CD14-positive monocyte (primary cell): ENCODE data around the gene SBK3. TPM values are rescaled to one million over a fixed set of nuclear protein-coding genes. Genes with fewer than 3 reads are reported as not detected.

Source experiments
- DNase-seq, 3 donors: peaks; one replicate each; pipeline ENCODE4 v3.0.0-alpha.2; 2011 to 2022
- H2AFZ ChIP-seq: 2 replicates; pipeline ENCODE4 v1.6.0; 2012; ENCODE audit warnings: mild to moderate bottlenecking, low read depth, low read length, inconsistent platforms; ENCODE audit not compliant: insufficient read depth, poor library complexity, severe bottlenecking
- H3K27ac ChIP-seq, 2 donors: 1 replicate in 1 of 2; 2 replicates in 1 of 2; pipeline ENCODE4 v1.5.1; 2012 to 2013; ENCODE audit warnings: low read length in 2 of 2, control low read depth in 1 of 2, inconsistent platforms in 1 of 2, low read depth in 1 of 2, mild to moderate bottlenecking in 1 of 2
- H3K27me3 ChIP-seq, 2 donors: one replicate each; pipeline versions ENCODE4 v1.6.0 to v1.6.1; 2011 to 2013; ENCODE audit warnings: low read length in 2 of 2; ENCODE audit not compliant: control insufficient read depth in 2 of 2, insufficient read depth in 2 of 2
- H3K36me3 ChIP-seq, 2 donors: replicated peaks in 1 of 2; 1 replicate in 1 of 2; 2 replicates in 1 of 2; pipeline versions ENCODE4 v1.5.1 to v1.6.1; 2012 to 2013; ENCODE audit warnings: low read length in 2 of 2, control low read depth in 1 of 2, inconsistent platforms in 1 of 2, mild to moderate bottlenecking in 1 of 2; ENCODE audit not compliant: insufficient read depth in 2 of 2, control insufficient read depth in 1 of 2
- H3K4me1 ChIP-seq, 2 donors: 1 replicate in 1 of 2; 2 replicates in 1 of 2; pipeline versions ENCODE4 v1.5.1 to v1.6.1; 2012 to 2013; ENCODE audit warnings: low read length in 2 of 2, control low read depth in 1 of 2, inconsistent platforms in 1 of 2, mild to moderate bottlenecking in 1 of 2, moderate library complexity in 1 of 2; ENCODE audit not compliant: insufficient read depth in 2 of 2, control insufficient read depth in 1 of 2
- H3K4me2 ChIP-seq: replicated peaks from 2 replicates; pipeline ENCODE3; 2012; ENCODE audit warnings: low read length, moderate library complexity, mild to moderate bottlenecking; ENCODE audit not compliant: poor library complexity, severe bottlenecking; ENCODE audit errors: extremely low read depth
- H3K4me3 ChIP-seq, 3 experiments: fragments of 200-600 bp in 1 of 3; sonication (generic) in 1 of 3; replicated peaks in 1 of 3; 1 replicate in 2 of 3; 2 replicates in 1 of 3; pipeline ENCODE4 v1.5.1; 2011 to 2013; ENCODE audit warnings: low read length in 3 of 3, mild to moderate bottlenecking in 3 of 3, control low read depth in 2 of 3, low read depth in 2 of 3, inconsistent platforms in 1 of 3, moderate library complexity in 1 of 3
- H3K79me2 ChIP-seq: 2 replicates; pipeline ENCODE4 v1.6.0; 2012; ENCODE audit warnings: mild to moderate bottlenecking, control low read depth, inconsistent platforms, low read length, moderate library complexity; ENCODE audit not compliant: insufficient read depth
- H3K9ac ChIP-seq: 2 replicates; pipeline ENCODE4 v1.6.0; 2017; ENCODE audit warnings: low read length, mild to moderate bottlenecking; ENCODE audit not compliant: insufficient read depth, poor library complexity, severe bottlenecking
- H3K9me3 ChIP-seq, 2 donors: replicated peaks in 1 of 2; 1 replicate in 1 of 2; 2 replicates in 1 of 2; pipeline versions ENCODE4 v1.5.1 to v1.6.1; 2012 to 2013; ENCODE audit warnings: low read length in 2 of 2, control low read depth in 1 of 2; ENCODE audit not compliant: control insufficient read depth in 1 of 2, insufficient read depth in 1 of 2
- H4K20me1 ChIP-seq: 2 replicates; pipeline ENCODE4 v1.6.0; 2012; ENCODE audit warnings: mild to moderate bottlenecking, low read length, control low read depth, moderate library complexity; ENCODE audit not compliant: insufficient read depth
- H3K27ac Mint-ChIP-seq, 7 donors: one replicate each; pipeline ENCODE4 v1.8.0; 2020; ENCODE audit warnings: mild to moderate bottlenecking in 7 of 7, mixed read lengths in 7 of 7, moderate library complexity in 6 of 7, inconsistent platforms in 2 of 7
- H3K27me3 Mint-ChIP-seq, 3 donors: one replicate each; pipeline ENCODE4 v1.8.0; 2021 to 2022; ENCODE audit warnings: low read depth in 3 of 3, mild to moderate bottlenecking in 3 of 3, mixed read lengths in 3 of 3, moderate library complexity in 3 of 3, inconsistent platforms in 1 of 3
- H3K36me3 Mint-ChIP-seq, 2 donors: one replicate each; pipeline ENCODE4 v1.8.0; 2020; ENCODE audit warnings: mixed read lengths in 2 of 2, inconsistent platforms in 1 of 2, mild to moderate bottlenecking in 1 of 2
- H3K4me1 Mint-ChIP-seq: one replicate; pipeline ENCODE4 v1.8.0; 2020; ENCODE audit warnings: mild to moderate bottlenecking, mixed read lengths
- H3K4me3 Mint-ChIP-seq, 2 donors: one replicate each; pipeline ENCODE4 v1.8.0; 2020; ENCODE audit warnings: mild to moderate bottlenecking in 2 of 2, mixed read lengths in 2 of 2, moderate library complexity in 1 of 2
- H3K9me3 Mint-ChIP-seq, 7 donors: one replicate each; pipeline ENCODE4 v1.8.0; 2020 to 2022; ENCODE audit warnings: mixed read lengths in 7 of 7, mild to moderate bottlenecking in 6 of 7, moderate library complexity in 6 of 7, inconsistent platforms in 2 of 7
- CTCF ChIP-seq: fragments of 200-600 bp; IDR thresholded peaks from one replicate; pipeline ENCODE4 v1.8.0; 2022; ENCODE audit warnings: antibody characterized with exemption, mild to moderate bottlenecking
- WGBS: methylation state at CpG from one replicate; pipeline ENCODE4 v1.1.5; 2013; ENCODE audit warnings: missing lambda C conversion rate; ENCODE audit not compliant: insufficient coverage; 5-methylcytosine and 5-hydroxymethylcytosine counted together
- intact Hi-C, 2 donors: fragments of 100-400 bp; cut with micrococcal nuclease; formaldehyde crosslinking; loops; one replicate each; pipeline versions ENCODE4 v1.15.0 to v1.15.1; 2023
- polyA plus RNA-seq, 3 donors: library from polyadenylated mRNA; depleted of rRNA in 1 of 3; unstranded in 2 of 3; stranded (reverse) in 1 of 3; fragments of 300-500 nt in 2 of 3; fragments of >200 nt in 1 of 3; fragmentation: Illumina TruSeq in 2 of 3; gene quantifications; 1 replicate in 2 of 3; 2 replicates in 1 of 3; pipeline ENCODE4 v1.2.3, GENCODE V29; 2012 to 2021

The SBK3 gene
- polyA plus RNA-seq, 3 donors = not detected

- 80% methylated on average over 11 of the region's 38 CpGs for WGBS
- H2AFZ ChIP-seq = no peak overlapping the region
- Mint-ChIP-seq H3K4me1 (no peaks in the 10 kb centered on the region), H3K9me3 (peaks cover 0 to 3% (median 0%) of the 10 kb centered on the region in 7 donors), H3K27me3 (peaks cover 14 to 28% (median 24%) of the 10 kb centered on the region in 3 donors), H3K36me3 (no peaks in the 10 kb centered on the region), H3K4me3 (no peak overlapping the region), H3K27ac (no peak overlapping the region)
- no peaks in the 10 kb centered on the region for H4K20me1 ChIP-seq
- no peaks in the 10 kb centered on the region for H3K4me1 ChIP-seq
- H3K27me3 ChIP-seq = peaks cover 0 to 9% of the 10 kb centered on the region in 2 donors
- H3K9me3 ChIP-seq = no peaks in the 10 kb centered on the region
- no peak overlapping the region for H3K4me3 ChIP-seq
- no peak for TF ChIP-seq CTCF
- H3K9ac ChIP-seq = no peak overlapping the region
- no peak overlapping the region for H3K27ac ChIP-seq
- no peaks in the 10 kb centered on the region for H3K79me2 ChIP-seq
- H3K36me3 ChIP-seq = no peaks in the 10 kb centered on the region
- intact Hi-C loops = no loop called here
- DNase-seq = no peak
- no peak overlapping the region for H3K4me2 ChIP-seq
Measured at GRCh38 chr19:55493645-55494171, 51.6 kb downstream of the SBK3 start.

- Histone ChIP-seq H3K79me2 (no peaks in the 10 kb centered on the region), H3K9me3 (no peaks in the 10 kb centered on the region), H3K4me3 (no peak overlapping the region), H3K9ac (no peak overlapping the region), H3K27ac (no peak overlapping the region), H3K27me3 (peaks cover 0 to 9% of the 10 kb centered on the region in 2 donors), H3K4me1 (no peaks in the 10 kb centered on the region), H4K20me1 (no peaks in the 10 kb centered on the region), H3K4me2 (no peak overlapping the region), H3K36me3 (no peaks in the 10 kb centered on the region), H2AFZ (no peak overlapping the region)
- intact Hi-C loops = no loop called here
- 69% methylated on average over 14 of the region's 18 CpGs for WGBS
- no peak for DNase-seq
- Mint-ChIP-seq H3K9me3 (peaks cover 0 to 3% (median 0%) of the 10 kb centered on the region in 7 donors), H3K27ac (no peak overlapping the region), H3K4me1 (peaks cover 2% of the 10 kb centered on the region), H3K36me3 (no peaks in the 10 kb centered on the region), H3K4me3 (no peak overlapping the region), H3K27me3 (peaks cover 14 to 32% (median 24%) of the 10 kb centered on the region in 3 donors)
- TF ChIP-seq CTCF = no peak
Measured at GRCh38 chr19:55493052-55493644, 52.2 kb downstream of the SBK3 start.
